CD4-positive, alpha-beta T cell treated with Interleukin-21 for 1 hour (primary cell): ENCODE results near the gene SERGEF.

ENCODE experiments used
- DNase-seq: peaks from one replicate; pipeline ENCODE4 v3.0.0-alpha.2; 2020

Gene SERGEF

GRCh38 chr11:17766073-17766359, 246.8 kb downstream of the SERGEF start:
- DNase-seq: no peak

GRCh38 chr11:17765356-17766072, 247.3 kb downstream of the SERGEF start:
- no peak for DNase-seq

- no peak for DNase-seq
Observed at GRCh38 chr11:17764446-17765218, 248.2 kb downstream of the SERGEF start.

GRCh38 chr11:17763703-17764102, 249.1 kb downstream of the SERGEF start:
- no peak for DNase-seq

GRCh38 chr11:17763244-17763643, 249.6 kb downstream of the SERGEF start:
- no peak for DNase-seq

GRCh38 chr11:17762309-17762974, 250.4 kb downstream of the SERGEF start:
- no peak for DNase-seq

GRCh38 chr11:17760102-17761029, 252.5 kb downstream of the SERGEF start:
- DNase-seq: no peak

GRCh38 chr11:17755891-17756290, 257.0 kb downstream of the SERGEF start:
- no peak for DNase-seq

- no peak for DNase-seq
Observed at GRCh38 chr11:17753641-17754040, 259.2 kb downstream of the SERGEF start.

- DNase-seq: no peak
Observed at GRCh38 chr11:17753153-17753552, 259.7 kb downstream of the SERGEF start.

GRCh38 chr11:17752144-17752543, 260.7 kb downstream of the SERGEF start:
- DNase-seq: no peak

GRCh38 chr11:17751558-17751957, 261.3 kb downstream of the SERGEF start:
- DNase-seq: no peak

GRCh38 chr11:17750801-17751165, 262.1 kb downstream of the SERGEF start:
- no peak for DNase-seq

- DNase-seq: no peak
Observed at GRCh38 chr11:17750013-17750800, 262.6 kb downstream of the SERGEF start.

- DNase-seq: no peak
Observed at GRCh38 chr11:17748761-17749721, 263.8 kb downstream of the SERGEF start.

GRCh38 chr11:17748044-17748443, 264.8 kb downstream of the SERGEF start:
- no peak for DNase-seq

GRCh38 chr11:17747131-17747955, 265.5 kb downstream of the SERGEF start:
- DNase-seq: no peak

GRCh38 chr11:17746096-17746495, 266.8 kb downstream of the SERGEF start:
- no peak for DNase-seq

GRCh38 chr11:17745023-17745772, 267.6 kb downstream of the SERGEF start:
- DNase-seq: no peak
